ENCODE results near the gene ZNF853.
A peak's percentile ranks its signal among the peaks of the same experiment; 100 is the strongest.
"Not testable (repeated sequence)": the region's sequence is repeated elsewhere in the genome, so short reads cannot be mapped to it uniquely, and the experiment has no call there.

Gene ZNF853

DNA sequence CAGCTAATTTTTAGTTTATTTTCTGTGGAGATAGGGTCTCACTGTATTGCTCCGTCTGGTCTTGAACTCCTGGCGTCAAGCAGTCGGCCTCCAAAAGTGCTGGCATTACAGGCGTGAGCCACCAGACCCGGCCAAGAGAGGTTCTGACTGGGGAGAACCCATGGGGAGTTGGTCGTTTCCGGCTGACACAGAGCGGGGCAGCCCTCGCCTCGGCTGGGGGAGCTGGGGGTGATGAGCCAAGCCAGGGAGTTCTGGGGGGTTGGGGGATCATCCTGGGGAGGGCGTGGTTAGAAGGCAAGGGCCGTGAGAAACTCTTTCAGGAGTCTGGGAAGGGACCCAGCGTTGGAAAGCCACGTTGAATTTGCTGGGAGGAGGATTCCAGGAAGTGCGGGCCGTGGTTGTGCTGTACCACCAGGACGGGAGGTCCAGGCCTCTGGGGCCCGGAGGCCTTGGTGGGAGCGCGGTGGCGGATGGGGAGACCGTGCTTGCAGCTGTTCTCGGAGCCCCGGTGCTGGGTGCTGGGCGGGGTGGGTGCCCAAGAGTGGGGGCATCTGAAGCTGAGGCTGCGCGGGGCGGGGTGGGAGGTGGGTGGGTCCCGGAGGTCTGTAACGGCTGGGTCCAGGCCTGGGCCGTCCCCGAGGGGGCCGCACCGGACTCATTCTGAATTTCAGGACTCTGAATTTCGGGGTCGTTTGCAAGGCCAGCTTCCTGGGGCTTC lies 8.4 kb upstream of the ZNF853 start:
- DNase-seq (ENCODE audit: low spot score), result no peak

DNA sequence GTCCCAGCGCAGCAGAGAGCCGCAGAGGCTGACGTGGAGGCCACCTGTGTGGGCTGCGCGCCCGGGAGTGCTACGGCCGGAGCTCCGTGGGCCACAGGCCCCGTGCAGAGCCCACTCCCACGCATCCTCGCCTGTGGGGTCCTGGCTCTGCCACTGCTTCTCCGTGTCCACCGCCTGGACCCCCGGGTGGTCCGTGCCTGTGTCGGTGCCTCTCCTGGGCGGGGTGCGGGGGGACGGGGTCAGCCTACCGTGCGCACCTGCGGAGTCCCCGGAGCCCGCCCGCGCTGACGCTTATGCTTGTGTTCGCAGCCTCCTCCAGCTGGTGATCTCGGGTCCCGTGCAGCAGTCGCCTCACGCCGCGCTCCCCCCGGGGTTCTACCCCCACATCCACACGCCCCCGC lies 7.8 kb upstream of the ZNF853 start:
- no peak for DNase-seq (ENCODE audit: low spot score)

DNA sequence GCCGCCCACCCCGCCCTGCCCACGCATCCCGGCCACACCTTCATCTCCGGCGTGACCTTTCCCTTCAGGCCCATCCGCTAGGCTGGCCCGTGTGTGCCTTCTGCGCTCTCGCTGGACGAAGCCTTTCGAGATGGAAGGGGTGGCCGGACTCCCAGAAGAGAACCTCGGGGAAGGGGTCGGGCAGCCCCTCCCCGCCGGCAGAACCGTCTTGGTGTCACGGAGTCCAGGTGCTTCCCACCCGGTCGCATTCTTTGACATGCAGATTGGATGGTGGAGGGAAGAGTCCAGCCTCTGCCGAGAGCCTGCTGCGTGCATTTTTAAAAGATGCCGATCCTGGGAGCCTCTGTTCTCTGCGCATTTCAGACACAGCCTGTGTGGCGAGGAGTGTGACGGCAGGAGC lies 7.3 kb upstream of the ZNF853 start:
- DNase-seq (ENCODE audit: low spot score), result no peak

DNA sequence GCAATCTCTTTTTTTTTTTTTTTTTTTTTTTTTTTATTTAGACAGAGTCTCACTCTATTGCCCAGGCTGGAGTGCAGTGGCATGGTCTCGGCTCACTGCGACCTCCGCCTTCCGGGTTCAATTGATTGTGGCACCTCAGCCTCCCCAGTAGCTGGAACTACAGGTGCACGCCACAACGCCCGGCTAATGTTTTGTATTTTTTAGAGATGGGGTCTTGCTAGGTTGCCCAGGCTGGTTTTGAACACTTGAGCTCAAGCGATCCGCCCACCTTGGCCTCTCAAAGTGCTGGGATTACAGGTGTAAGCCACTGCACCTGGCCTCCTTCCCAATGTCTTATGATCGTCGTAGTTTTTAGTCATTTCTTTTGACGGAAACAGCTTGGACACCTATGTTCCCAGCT lies 6.6 kb upstream of the ZNF853 start:
- no peak for DNase-seq (ENCODE audit: low spot score)

DNA sequence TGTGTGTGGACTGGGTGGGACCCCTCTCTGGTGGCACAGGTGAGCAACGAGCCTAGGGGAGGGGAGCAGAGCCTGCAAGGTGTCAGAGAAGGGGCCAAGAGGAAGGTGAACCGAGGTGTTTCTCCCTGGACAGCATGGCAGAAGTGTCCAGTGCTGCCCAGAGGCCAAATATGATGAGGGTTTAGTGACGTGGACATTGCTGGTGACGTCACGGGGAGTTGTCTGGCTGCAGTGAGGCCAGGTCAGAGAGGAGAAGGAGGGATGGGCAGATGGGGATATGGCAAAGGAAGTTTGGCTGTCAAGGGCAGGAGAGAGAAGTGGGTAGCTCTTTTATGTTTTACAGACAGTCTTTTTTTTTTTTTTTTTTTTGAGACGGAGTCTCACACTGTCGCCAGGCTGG lies 2.6 kb upstream of the ZNF853 start:
- DNase-seq (ENCODE audit: low spot score), result no peak

DNA sequence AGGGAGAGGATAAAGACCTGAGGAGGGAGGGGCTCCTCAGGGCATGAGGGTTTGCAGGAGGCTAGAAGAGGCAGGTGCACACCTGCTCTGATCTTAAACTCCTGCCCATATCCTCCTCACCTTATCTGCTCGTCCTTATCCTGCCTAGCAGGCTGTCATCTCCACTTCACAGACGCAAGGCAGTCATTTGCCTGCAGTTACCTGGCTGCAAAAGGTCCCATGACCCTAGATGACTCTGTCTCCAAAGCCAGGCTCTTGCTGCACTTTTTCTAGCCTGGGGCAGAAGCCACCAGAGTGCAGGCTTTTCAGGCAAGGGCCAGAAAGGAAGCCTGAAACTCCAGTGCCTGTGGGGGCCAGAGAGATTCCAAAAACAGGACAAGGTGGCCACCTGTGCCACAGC lies 1.7 kb upstream of the ZNF853 start:
- DNase-seq (ENCODE audit: low spot score), result no peak

DNA sequence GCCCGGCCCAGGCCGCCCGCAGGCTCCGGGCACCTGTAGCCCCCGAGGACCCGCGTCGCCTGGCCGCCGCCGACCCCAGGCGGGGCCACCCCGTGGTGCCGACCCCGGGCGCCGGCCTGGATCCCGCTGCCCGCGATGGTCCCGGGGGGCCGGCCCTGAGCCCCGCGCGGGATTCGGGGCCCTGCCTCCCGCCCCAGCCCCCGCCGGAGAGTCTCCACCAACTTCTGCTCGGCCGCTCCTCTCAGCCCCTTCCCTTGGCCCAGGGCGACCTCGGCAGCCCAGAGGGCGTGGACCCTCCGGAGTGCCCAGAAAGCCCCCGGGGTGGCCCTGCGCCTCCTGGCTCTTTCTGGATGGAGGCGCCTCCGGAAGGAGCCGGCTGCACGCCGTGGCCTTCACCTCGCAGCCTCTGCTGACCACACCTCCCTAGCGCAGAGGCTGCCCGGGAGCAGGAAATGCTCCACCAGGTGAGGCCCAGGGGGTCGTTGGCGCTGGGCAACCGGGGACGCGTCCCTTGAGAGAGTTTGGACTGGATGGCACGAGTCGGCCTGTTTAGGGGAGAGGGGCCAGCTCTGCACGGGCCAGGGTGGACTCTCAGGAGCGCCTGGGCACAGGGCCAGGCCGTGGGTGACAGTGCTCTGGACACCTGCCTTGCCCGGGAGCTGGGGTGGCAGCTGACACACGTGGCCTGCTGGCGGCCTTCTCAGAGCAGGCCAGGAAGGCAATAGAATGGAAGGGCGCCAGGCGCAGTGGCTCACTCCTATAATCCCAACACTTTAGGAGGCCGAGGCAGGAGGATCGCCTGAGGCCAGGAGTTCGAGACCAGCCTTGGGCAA lies 529 bp downstream of the ZNF853 start:
- DNase-seq (ENCODE audit: low spot score), result no peak

DNA sequence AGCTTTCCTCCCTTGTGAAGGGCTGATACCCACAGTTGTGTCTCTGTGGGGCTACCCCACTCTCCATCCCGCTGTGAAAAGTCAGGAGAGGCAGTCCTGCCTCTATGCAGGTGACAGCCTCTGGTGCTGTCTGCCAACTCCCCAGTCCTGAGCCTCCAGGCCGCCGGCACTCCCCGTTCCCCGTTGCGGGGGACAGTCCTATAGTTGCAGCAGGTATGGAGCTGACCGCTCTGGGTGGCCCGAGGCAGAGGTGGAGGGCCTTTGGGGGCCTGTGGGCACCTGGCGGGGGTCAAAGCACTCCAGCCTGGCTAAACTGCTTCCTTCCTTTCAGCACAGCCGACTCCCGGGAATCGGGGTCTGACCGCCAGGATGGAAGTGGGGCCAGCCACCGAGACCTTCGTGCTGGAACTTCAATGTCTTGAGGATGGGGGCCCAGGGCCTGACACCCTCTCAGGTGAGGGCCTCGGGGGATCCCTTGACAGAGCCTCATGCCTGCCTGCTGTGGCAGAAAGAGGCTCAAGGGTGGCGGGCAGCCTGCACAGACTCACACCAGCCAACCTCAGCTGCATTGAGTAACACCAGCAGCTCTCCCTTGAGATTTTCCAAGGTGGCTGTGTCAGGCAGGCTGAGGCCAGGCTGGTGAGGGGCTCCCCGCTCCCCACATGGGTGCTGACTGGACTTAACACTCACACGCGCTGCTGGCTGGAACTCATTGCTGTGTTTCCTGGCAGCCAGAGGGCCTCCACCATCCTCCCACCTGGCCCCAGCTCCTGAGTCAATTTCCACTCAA lies 1.6 kb downstream of the ZNF853 start:
- no peak for DNase-seq (ENCODE audit: low spot score)

DNA sequence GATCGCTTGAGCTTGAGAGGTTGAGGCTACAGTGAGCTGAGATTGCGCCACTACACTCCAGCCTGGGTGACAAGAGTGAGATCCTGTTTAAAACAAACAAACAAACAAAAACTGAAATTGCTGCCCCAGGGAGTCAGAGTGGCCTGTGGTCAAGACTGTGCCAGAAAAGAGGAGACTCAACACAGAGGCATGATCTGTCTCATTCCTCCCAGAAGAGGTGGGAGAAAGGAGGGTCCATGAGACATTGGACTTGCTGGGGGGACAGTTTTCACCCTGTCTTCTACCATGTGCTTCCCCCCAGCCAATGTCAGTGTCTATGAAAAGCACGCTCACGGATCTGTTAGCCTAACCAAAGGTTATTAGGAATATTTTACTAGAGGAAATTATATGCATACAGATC lies 3.2 kb downstream of the ZNF853 start:
- DNase-seq (ENCODE audit: low spot score), result no peak

DNA sequence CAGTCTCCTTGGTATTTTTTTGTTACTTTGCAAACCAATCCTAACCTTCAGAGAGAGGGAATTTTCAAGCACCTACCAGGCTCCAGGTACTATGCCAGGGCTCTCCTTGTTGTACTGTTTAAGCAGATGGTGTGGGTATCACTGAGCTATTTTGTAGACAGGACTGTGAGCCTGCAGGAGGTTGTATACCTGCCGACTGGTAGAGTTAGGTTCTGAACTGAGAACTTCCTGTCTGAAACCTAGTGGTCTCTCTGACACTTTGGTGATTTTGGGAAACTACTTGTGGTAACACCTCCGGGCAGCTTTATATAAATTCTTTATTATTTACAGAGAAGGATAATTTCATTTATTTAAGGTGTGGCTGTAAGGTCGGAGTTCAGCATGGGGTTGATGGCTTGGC lies 4.6 kb downstream of the ZNF853 start:
- DNase-seq (ENCODE audit: low spot score), result no peak

DNA sequence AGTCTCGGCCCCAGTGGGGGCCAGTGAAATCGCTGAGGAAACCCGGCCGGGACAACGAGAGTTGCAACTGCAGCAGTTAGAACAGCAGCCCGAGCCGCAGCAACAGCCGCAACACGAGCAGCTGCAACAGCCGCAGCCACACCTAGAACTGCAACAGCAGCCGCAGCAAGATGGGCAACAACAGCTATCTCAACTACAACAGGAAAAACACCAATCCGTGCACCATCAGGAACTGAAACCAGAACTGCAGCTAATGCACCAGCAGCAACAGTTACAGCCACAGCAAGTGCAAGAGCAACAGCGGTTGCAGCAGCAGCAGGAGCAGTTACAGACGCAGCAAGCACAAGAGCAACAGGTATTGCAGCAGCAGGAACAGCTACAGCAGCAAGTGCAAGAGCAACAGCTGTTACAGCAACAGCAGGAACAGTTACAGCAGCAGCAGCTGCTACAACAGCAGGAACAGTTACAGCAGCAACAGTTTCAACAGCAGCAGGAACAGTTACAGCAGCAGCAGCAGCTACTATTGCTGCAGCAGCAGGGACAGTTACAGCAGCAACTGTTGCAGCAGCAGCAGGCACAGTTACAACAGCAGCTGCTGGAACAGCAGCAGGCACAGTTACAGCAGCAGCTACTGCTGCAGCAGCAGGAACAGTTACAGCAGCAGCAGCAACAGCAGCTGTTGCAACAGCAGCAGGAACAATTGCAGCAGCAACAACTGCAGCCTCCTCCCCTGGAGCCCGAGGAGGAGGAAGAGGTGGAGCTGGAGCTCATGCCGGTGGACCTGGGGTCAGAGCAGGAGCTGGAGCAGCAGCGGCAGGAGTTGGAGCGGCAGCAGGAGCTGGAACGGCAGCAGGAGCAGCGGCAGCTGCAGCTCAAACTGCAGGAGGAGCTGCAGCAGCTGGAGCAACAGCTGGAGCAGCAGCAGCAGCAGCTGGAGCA lies 6.1 kb downstream of the ZNF853 start:
- DNase-seq (ENCODE audit: low spot score), result no peak

DNA sequence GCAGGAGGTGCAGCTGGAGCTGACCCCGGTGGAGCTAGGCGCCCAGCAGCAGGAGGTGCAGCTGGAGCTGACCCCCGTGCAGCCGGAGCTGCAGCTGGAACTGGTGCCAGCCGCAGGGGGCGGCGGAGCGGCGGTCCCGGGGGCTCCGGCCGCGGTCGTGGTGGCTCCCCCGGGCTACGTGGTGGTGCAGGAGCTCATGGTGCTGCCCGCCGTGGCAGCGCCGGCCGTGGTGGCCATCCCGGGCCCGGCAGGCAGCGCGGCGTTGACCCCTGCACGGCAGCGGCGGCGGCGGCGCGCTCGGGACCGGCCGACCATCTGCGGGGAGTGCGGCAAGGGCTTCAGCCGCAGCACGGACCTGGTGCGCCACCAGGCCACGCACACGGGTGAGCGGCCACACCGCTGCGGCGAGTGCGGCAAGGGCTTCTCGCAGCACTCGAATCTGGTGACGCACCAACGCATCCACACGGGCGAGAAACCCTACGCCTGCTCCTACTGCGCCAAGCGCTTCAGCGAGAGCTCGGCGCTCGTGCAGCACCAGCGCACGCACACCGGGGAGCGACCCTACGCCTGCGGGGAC lies 6.8 kb downstream of the ZNF853 start:
- no peak for DNase-seq (ENCODE audit: low spot score)

DNA sequence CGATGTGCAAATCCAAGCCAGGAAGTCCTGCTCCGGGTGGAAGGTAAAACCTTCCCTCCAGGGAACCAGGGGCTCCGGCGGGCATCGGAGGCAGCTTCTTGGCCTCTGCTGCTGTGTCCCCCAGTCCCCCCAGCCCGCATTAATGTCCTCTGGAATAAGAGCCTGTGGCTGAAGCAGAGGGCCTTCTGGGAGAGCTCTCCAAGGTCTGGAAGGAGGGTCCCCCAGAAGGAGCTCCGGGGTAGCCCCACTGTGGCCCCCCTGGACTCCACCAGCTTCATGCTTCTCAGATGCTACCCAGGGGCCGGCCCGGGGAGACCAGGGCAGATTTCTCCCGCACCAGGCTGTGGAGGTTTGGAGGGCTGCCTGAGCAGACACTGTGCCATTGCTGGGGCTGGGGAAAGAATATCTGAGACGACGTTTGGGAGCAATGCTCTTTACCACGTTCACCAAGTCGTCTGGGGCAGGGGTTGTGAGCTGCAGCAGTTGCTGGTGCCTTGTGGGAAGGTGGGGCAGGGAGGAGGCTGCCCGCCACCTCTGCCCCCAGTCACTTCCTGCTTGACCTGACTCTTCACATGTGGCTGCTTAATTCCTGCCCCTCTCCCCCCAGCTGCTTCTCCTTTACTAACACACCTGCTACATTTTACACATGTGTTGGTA lies 8.3 kb downstream of the ZNF853 start:
- DNase-seq (ENCODE audit: low spot score), result no peak

DNA sequence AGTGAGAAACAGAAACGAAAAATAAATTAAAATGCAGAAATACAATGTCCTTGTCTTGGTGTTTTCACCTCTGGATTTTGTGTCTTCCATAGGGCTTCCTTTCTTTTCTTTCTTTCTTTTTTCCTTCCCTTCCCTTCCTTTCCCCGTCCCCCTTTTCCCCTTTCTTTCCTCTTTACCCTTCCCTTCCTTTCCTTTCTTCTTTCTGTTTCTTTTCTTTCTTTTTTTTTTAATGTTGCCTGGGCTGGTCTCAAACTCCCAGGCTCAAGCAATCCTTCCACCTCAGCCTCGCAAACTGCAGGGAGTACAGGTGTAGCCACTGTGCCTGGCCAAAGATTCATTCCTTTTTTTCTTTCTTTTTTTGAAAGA lies 8.8 kb downstream of the ZNF853 start:
- no peak for DNase-seq (ENCODE audit: low spot score)

DNA sequence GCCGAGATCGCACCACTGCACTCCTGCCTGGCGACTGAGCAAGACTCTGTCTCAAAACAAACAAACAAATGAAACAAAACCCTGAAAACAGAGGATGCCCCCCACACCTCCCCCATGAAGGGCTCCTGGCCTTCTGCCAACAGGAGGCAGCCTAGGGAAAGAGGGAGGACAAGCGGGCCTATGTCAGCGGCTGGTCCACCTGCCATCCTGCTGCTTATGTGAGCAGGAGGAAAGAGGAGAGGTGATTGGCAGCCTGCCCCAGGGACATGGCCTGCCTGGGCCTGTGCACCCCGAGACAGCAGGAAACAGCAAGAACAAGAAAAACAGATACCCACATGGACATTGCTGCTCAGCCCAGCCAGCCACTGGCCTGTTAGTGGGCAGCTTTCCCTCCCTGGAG lies 12.6 kb downstream of the ZNF853 start:
- DNase-seq (ENCODE audit: low spot score), result no peak

DNA sequence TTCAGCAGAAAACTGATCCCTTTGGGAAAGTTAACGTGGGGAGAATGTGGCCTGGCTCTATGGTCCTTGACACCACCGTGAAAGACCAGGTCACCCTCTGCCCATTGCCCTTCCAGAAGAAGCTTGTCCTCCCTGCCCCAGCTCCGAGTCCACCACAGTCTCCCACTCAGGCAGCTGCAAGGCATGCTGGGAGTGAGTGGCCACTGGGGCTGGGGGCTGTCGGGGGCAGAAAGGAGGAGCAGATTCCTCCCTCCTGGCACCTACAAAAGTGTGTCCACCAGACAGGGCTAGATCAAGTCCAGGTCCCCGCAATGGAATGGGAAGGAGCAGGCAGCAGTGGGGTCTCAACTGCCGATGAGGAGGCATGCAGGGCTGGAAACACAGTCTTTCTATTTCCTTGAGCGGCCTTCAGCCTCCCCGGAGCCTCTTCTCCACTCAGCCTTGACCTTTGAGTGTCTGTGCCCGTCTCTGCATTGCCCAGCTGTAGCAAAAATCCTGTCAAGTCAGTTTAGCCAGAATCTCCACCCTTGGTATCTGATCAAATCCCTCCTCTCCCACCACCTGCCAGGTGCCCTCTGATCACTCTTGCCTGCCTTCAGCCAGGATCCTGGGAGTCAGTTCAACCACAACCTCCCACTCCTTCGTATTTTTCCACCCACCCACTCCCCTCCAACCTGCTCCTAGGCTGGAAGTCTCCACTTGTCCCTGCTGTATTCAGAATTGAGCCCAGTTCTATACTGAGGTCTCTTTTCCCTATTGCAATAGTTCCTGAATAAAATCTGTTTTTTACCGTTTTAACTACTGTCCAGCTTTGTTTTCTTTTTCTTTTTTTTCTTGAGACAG lies 14.8 kb downstream of the ZNF853 start:
- DNase-seq (ENCODE audit: low spot score), result no peak

DNA sequence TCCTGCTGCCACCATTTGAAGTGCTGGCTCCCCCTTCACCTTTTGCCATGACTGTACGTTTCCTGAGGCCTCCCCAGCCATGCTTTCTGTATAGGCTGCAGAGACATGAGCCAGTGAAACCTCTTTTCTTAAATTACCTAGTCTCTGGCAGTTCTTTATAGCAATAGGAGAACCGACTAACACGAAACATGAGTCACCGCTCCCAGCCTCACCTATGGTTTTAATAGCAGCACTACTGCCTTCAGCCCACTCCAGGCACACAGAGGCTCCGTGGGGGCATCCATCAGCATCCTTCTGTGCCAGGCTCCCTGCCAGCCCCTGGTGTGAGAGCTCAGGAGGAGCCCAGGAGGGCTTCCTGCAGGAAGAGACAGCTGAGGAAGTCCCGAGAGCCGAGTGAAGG lies 16.2 kb downstream of the ZNF853 start:
- DNase-seq (ENCODE audit: low spot score), result peak; percentile 49

DNA sequence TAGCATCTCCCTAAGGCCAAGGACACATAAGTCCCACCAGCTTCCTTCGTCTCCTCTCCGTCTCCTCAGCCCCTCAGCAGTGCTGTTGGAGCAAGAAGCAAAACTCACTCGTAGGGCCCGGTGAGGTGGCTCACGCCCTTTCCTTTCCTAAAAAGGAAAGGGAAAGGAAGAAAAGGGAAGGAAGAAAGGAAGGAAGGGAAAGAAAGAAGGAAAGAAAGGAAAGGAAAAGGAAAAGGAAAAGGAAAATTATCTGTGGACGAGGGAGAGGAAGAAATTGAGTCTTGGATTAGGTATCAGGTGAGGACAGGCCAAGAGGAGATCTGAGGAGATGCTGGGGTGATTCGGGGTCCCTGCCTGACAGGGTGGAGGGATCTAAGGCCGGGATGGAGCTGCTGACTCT lies 18.6 kb downstream of the ZNF853 start:
- no peak for DNase-seq (ENCODE audit: low spot score)

DNA sequence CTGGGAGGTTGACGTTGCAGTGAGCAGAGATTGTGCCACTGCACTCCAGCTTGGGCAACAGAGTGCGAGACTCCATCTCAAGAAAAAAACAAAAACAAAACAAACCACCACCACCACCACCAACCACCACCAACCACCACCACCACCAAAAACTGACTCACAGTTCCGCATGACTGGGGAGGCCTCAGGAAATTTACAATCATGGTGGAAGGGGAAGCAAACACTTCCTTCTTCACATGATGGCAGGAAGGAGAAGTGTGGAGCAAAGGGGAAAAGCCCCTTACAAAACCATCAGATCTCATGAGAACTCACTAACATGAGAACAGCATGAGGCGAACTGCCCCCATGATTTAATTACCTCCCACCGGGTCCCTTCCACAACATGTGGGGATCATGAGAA lies 19.6 kb downstream of the ZNF853 start:
- not testable (repeated sequence) for DNase-seq (ENCODE audit: low spot score)

All from putamen (tissue), 1 donor.